ENCODE data around the gene LRRC59.
"Not testable (repeated sequence)": the region's sequence is repeated elsewhere in the genome, so short reads cannot be mapped to it uniquely, and the experiment has no call there.

LRRC59 gene

GRCh38 chr17:50424246-50424995 is 27.1 kb upstream of the LRRC59 start:
- no peak for DNase-seq

- DNase-seq: peak; percentile 37 to 47
These were observed 26.3 kb upstream of the LRRC59 start for GRCh38 chr17:50423553-50424159.

- DNase-seq: no peak
These were observed 25.4 kb upstream of the LRRC59 start for GRCh38 chr17:50422738-50423137.

GRCh38 chr17:50421308-50422051 is 24.2 kb upstream of the LRRC59 start:
- DNase-seq: no peak

GRCh38 chr17:50420419-50421112 is 23.2 kb upstream of the LRRC59 start:
- DNase-seq: no peak

- not testable (repeated sequence) for DNase-seq
These were observed 22.3 kb upstream of the LRRC59 start for GRCh38 chr17:50419577-50419976.

- DNase-seq: no peak
These were observed 17.5 kb upstream of the LRRC59 start for GRCh38 chr17:50414808-50415207.

GRCh38 chr17:50412188-50412732 is 14.9 kb upstream of the LRRC59 start:
- DNase-seq: no peak

GRCh38 chr17:50407921-50408320 is 10.6 kb upstream of the LRRC59 start:
- no peak for DNase-seq

- DNase-seq: no peak
These were observed 9.3 kb upstream of the LRRC59 start for GRCh38 chr17:50406578-50406977.

GRCh38 chr17:50405351-50405750 is 8.0 kb upstream of the LRRC59 start:
- not testable (repeated sequence) for DNase-seq

- not testable (repeated sequence) for DNase-seq
These were observed 2.3 kb upstream of the LRRC59 start for GRCh38 chr17:50399591-50399990.

- DNase-seq: not testable (repeated sequence)
These were observed 1.3 kb upstream of the LRRC59 start for GRCh38 chr17:50398672-50399071.

- no peak for DNase-seq
These were observed 579 bp upstream of the LRRC59 start for GRCh38 chr17:50397919-50398285.

- peak in 1 of 2 experiments; percentile 26 for DNase-seq
These were observed 837 bp downstream of the LRRC59 start for GRCh38 chr17:50396261-50397110.

- no peak for DNase-seq
These were observed 2.6 kb downstream of the LRRC59 start for GRCh38 chr17:50394711-50395110.

GRCh38 chr17:50393700-50394099 is 3.6 kb downstream of the LRRC59 start:
- DNase-seq: no peak

GRCh38 chr17:50392621-50393020 is 4.7 kb downstream of the LRRC59 start:
- DNase-seq: no peak

- DNase-seq: no peak
These were observed 7.8 kb downstream of the LRRC59 start for GRCh38 chr17:50389534-50389933.

- DNase-seq: no peak
These were observed 8.6 kb downstream of the LRRC59 start for GRCh38 chr17:50388728-50389127.

GRCh38 chr17:50386510-50386909 is 10.8 kb downstream of the LRRC59 start:
- DNase-seq: no peak

GRCh38 chr17:50382931-50383330 is 14.4 kb downstream of the LRRC59 start:
- no peak for DNase-seq
